Measurements from ENCODE around the gene KLF7. TPM values are rescaled to one million over a fixed set of nuclear protein-coding genes. Genes with fewer than 3 reads are reported as not detected.

The KLF7 gene
- total and polyA plus RNA-seq, 4 donors = 1.9 to 11.5 (median 4.5) TPM

DNA sequence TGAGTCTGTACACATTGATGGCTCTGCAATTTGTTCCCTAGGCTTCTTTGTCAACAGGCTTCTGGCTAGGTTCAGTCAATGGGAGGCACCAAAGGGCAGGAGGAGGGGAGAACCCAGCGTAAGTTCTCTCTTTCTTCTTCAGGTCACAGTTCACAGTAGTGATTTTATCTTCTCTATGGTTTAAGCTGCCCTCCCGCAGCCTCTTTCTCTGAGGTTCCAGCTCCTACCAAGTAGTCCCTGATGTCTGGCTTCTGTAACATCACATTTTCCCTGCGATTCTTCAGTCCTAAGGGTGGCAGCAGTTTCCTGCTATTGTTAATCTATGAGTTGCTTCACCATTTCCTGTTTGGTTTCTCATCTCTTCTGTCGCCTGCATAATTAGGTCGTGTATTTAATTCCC lies 119.0 kb downstream of the KLF7 start:
- H3K36me3 ChIP-seq (ENCODE audit: control insufficient read depth in 4 of 4, insufficient read depth in 3 of 4, low read depth in 1 of 4, low read length in 3 of 4) = no peaks in the 10 kb centered on the region
- no peak overlapping the region for H3K4me3 ChIP-seq (ENCODE audit: low read depth in 1 of 3, low read length in 3 of 3)
- H3K4me1 ChIP-seq (ENCODE audit: control insufficient read depth in 4 of 4, insufficient read depth in 4 of 4, low read length in 3 of 4) = peaks cover 0 to 4% (median 0%) of the 10 kb centered on the region in 4 donors
- no peaks in the 10 kb centered on the region for H3K9me3 ChIP-seq (ENCODE audit: control insufficient read depth in 4 of 4, low read length in 3 of 4)
- TF ChIP-seq HNF4A (conservative IDR thresholded peaks at IDR 0.05) = peak in 1 of 2 donors; percentile 11
- peak; percentile 23 for TF ChIP-seq NR2F2 (IDR thresholded peaks at IDR 0.05)
- no peak for TF ChIP-seq EGR1 (IDR thresholded peaks at IDR 0.05; ENCODE audit: low read depth in 2 of 2)
- TF ChIP-seq RAD21 (IDR thresholded peaks at IDR 0.05) = peak; percentile 70 to 73
- TF ChIP-seq HNF4G (IDR thresholded peaks at IDR 0.05) = no peak
- TF ChIP-seq YY1 (IDR thresholded peaks at IDR 0.05) = no peak
- DNase-seq (ENCODE audit: low spot score) = no peak
- H3K27me3 ChIP-seq (ENCODE audit: control insufficient read depth in 4 of 4, insufficient read depth in 4 of 4, low read length in 3 of 4) = no peaks in the 10 kb centered on the region
- 26% methylated on average over 5 of the region's 5 CpGs for WGBS
- no peak overlapping the region for H3K27ac ChIP-seq (ENCODE audit: low read depth in 1 of 2, low read length in 2 of 2)
- no peak overlapping the region for H3K9ac ChIP-seq (ENCODE audit: low read depth in 1 of 2, low read length in 2 of 2)

DNA sequence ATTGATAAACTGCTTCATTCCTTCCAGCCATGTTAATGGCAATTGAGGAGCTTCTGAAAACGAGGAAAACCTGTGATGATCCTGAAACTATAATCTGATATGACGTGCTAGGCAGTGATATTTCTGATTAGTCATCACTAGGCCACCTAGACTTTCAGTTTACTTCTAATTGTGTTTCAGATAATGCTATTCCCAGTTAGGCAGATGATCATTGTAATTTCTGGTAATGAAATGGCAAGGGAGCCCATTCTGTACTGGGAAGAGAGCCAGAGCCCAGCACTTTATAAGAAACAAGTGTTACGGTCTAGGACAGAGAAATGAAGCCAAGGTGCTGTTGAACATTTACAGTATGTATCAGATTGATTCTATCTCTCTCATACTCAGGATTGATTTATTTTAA lies 120.2 kb downstream of the KLF7 start:
- Histone ChIP-seq H3K4me3 (ENCODE audit: low read depth in 1 of 3, low read length in 3 of 3) (no peak overlapping the region), H3K9me3 (ENCODE audit: control insufficient read depth in 4 of 4, low read length in 3 of 4) (no peaks in the 10 kb centered on the region), H3K4me1 (ENCODE audit: control insufficient read depth in 4 of 4, insufficient read depth in 4 of 4, low read length in 3 of 4) (peaks cover 0 to 4% (median 0%) of the 10 kb centered on the region in 4 donors), H3K36me3 (ENCODE audit: control insufficient read depth in 4 of 4, insufficient read depth in 3 of 4, low read depth in 1 of 4, low read length in 3 of 4) (no peaks in the 10 kb centered on the region), H3K27ac (ENCODE audit: low read depth in 1 of 2, low read length in 2 of 2) (no peak overlapping the region), H3K27me3 (ENCODE audit: control insufficient read depth in 4 of 4, insufficient read depth in 4 of 4, low read length in 3 of 4) (no peaks in the 10 kb centered on the region), H3K9ac (ENCODE audit: low read depth in 1 of 2, low read length in 2 of 2) (no peak overlapping the region)
- no peak for DNase-seq (ENCODE audit: low spot score)
- 86% methylated on average over 3 of the region's 3 CpGs for WGBS
- TF ChIP-seq FOXA1 (IDR thresholded peaks at IDR 0.05) = no peak

DNA sequence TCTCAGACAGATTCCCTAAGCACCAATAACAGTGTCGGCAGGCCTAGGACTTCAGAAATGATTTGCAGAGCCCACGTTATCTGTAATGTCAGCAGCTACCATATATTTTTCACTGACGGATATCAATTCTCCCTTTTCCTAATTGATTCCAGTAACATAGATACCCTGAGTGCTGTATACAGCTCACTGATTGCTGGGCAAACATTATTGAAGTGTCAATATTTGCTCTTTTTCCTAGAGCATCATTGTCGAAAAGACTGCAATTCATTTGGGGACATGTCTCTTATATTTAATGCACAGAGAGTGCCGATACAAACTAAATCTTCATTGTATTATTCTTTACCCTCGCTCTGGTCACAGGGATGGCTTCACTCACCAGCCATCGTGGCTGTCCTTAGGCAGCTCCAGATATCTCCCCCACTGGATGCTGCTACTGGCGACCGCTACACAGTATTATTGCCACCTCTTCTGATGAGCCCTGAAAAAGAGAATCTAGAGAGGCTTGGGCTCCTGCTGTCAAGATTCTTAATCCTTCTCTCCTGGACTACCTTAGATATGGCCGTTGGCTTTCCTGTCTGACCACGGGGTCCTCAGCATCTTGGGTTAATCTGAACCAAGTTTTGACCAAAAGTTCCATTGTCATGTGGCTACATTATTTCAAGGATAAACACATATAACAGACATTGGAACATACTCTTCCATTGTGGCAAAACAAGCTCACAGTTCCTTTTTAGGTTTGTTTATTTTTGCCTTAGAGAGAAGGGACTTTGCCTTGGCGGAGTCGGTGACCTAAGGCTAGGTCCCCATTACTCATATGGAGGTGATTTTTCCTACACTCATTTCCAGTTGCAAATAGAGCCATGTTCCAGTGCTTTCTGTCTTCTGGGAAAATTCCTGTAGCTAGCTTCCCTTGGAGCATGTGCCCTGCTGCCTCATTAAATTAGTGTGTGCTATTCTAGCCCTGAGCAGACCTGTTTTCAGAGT lies 121.1 kb downstream of the KLF7 start:
- 74% methylated on average over 13 of the region's 13 CpGs for WGBS
- H3K4me3 ChIP-seq (ENCODE audit: low read depth in 1 of 3, low read length in 3 of 3) = no peak overlapping the region

More for the DNA sequence above, 121.1 kb downstream of the KLF7 start:
- Histone ChIP-seq H3K9me3 (ENCODE audit: control insufficient read depth in 4 of 4, low read length in 3 of 4) (no peaks in the 10 kb centered on the region), H3K4me1 (ENCODE audit: control insufficient read depth in 4 of 4, insufficient read depth in 4 of 4, low read length in 3 of 4) (peaks cover 0 to 4% (median 0%) of the 10 kb centered on the region in 4 donors), H3K9ac (ENCODE audit: low read depth in 1 of 2, low read length in 2 of 2) (no peak overlapping the region), H3K36me3 (ENCODE audit: control insufficient read depth in 4 of 4, insufficient read depth in 3 of 4, low read depth in 1 of 4, low read length in 3 of 4) (no peaks in the 10 kb centered on the region), H3K27ac (ENCODE audit: low read depth in 1 of 2, low read length in 2 of 2) (no peak overlapping the region), H3K27me3 (ENCODE audit: control insufficient read depth in 4 of 4, insufficient read depth in 4 of 4, low read length in 3 of 4) (no peaks in the 10 kb centered on the region)
- DNase-seq (ENCODE audit: low spot score) = no peak
- TF ChIP-seq GABPA (IDR thresholded peaks at IDR 0.05 in 1 of 2, conservative IDR thresholded peaks at IDR 0.05 in 1 of 2) = no peak
- peak; percentile 18 for TF ChIP-seq HNF4G (IDR thresholded peaks at IDR 0.05)
- TF ChIP-seq JUND (IDR thresholded peaks at IDR 0.05) = no peak
- TF ChIP-seq, protein P1, sequence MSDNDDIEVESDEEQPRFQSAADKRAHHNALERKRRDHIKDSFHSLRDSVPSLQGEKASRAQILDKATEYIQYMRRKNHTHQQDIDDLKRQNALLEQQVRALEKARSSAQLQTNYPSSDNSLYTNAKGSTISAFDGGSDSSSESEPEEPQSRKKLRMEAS (IDR thresholded peaks at IDR 0.05) = no peak
- TF ChIP-seq RAD21 (IDR thresholded peaks at IDR 0.05) = no peak
- TF ChIP-seq SP1 (IDR thresholded peaks at IDR 0.05) = peak; percentile 13
- no peak for TF ChIP-seq RXRA (IDR thresholded peaks at IDR 0.05)
- TF ChIP-seq YY1 (IDR thresholded peaks at IDR 0.05) = no peak
- TF ChIP-seq FOXA2 (IDR thresholded peaks at IDR 0.05) = no peak
- TF ChIP-seq NR2F2 (IDR thresholded peaks at IDR 0.05) = no peak
- no peak for TF ChIP-seq FOXA1 (IDR thresholded peaks at IDR 0.05)
- TF ChIP-seq, protein P2, sequence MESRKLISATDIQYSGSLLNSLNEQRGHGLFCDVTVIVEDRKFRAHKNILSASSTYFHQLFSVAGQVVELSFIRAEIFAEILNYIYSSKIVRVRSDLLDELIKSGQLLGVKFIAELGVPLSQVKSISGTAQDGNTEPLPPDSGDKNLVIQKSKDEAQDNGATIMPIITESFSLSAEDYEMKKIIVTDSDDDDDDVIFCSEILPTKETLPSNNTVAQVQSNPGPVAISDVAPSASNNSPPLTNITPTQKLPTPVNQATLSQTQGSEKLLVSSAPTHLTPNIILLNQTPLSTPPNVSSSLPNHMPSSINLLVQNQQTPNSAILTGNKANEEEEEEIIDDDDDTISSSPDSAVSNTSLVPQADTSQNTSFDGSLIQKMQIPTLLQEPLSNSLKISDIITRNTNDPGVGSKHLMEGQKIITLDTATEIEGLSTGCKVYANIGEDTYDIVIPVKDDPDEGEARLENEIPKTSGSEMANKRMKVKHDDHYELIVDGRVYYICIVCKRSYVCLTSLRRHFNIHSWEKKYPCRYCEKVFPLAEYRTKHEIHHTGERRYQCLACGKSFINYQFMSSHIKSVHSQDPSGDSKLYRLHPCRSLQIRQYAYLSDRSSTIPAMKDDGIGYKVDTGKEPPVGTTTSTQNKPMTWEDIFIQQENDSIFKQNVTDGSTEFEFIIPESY (IDR thresholded peaks at IDR 0.05) = no peak
- TF ChIP-seq, protein P3, sequence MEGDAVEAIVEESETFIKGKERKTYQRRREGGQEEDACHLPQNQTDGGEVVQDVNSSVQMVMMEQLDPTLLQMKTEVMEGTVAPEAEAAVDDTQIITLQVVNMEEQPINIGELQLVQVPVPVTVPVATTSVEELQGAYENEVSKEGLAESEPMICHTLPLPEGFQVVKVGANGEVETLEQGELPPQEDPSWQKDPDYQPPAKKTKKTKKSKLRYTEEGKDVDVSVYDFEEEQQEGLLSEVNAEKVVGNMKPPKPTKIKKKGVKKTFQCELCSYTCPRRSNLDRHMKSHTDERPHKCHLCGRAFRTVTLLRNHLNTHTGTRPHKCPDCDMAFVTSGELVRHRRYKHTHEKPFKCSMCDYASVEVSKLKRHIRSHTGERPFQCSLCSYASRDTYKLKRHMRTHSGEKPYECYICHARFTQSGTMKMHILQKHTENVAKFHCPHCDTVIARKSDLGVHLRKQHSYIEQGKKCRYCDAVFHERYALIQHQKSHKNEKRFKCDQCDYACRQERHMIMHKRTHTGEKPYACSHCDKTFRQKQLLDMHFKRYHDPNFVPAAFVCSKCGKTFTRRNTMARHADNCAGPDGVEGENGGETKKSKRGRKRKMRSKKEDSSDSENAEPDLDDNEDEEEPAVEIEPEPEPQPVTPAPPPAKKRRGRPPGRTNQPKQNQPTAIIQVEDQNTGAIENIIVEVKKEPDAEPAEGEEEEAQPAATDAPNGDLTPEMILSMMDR (IDR thresholded peaks at IDR 0.05; ENCODE audit: low read depth, low read length, missing input control) = no peak
- TF ChIP-seq, protein P4, sequence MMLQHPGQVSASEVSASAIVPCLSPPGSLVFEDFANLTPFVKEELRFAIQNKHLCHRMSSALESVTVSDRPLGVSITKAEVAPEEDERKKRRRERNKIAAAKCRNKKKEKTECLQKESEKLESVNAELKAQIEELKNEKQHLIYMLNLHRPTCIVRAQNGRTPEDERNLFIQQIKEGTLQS (IDR thresholded peaks at IDR 0.05) = no peak
- no peak for TF ChIP-seq TAF1 (conservative IDR thresholded peaks at IDR 0.05)
- TF ChIP-seq, protein P5, sequence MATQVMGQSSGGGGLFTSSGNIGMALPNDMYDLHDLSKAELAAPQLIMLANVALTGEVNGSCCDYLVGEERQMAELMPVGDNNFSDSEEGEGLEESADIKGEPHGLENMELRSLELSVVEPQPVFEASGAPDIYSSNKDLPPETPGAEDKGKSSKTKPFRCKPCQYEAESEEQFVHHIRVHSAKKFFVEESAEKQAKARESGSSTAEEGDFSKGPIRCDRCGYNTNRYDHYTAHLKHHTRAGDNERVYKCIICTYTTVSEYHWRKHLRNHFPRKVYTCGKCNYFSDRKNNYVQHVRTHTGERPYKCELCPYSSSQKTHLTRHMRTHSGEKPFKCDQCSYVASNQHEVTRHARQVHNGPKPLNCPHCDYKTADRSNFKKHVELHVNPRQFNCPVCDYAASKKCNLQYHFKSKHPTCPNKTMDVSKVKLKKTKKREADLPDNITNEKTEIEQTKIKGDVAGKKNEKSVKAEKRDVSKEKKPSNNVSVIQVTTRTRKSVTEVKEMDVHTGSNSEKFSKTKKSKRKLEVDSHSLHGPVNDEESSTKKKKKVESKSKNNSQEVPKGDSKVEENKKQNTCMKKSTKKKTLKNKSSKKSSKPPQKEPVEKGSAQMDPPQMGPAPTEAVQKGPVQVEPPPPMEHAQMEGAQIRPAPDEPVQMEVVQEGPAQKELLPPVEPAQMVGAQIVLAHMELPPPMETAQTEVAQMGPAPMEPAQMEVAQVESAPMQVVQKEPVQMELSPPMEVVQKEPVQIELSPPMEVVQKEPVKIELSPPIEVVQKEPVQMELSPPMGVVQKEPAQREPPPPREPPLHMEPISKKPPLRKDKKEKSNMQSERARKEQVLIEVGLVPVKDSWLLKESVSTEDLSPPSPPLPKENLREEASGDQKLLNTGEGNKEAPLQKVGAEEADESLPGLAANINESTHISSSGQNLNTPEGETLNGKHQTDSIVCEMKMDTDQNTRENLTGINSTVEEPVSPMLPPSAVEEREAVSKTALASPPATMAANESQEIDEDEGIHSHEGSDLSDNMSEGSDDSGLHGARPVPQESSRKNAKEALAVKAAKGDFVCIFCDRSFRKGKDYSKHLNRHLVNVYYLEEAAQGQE (IDR thresholded peaks at IDR 0.05) = no peak
- TF ChIP-seq HNF4A (conservative IDR thresholded peaks at IDR 0.05) = peak; percentile 42 to 65
- no peak for TF ChIP-seq EGR1 (IDR thresholded peaks at IDR 0.05; ENCODE audit: low read depth in 2 of 2)

All from liver (tissue), 9 donors.